Endothelial cell of umbilical vein (primary cell): ENCODE measurements around the gene FPGS. TPM values are rescaled to one million over a fixed set of nuclear protein-coding genes. Genes with fewer than 3 reads are reported as not detected.

Experiments
- BruUV-seq: library from RNA; stranded (reverse); fragments of 400-500 nt; replicated peaks from 2 replicates; lab custom pipeline; 2021; lab: Mats Ljungman, UMichigan
- CTCF ChIA-PET: fragments of 300-600, 350-600 bp; sonication (Branson Sonifier 250); formaldehyde crosslinking; loops from one replicate; lab custom pipeline; 2021; ENCODE audit warnings: antibody characterized with exemption, inconsistent platforms; lab: Charles Lee
- POLR2A ChIA-PET: fragments of 300-600, 350-600 bp; sonication (Branson Sonifier 250); formaldehyde crosslinking; loops from one replicate; lab custom pipeline; 2021; ENCODE audit warnings: antibody characterized with exemption, inconsistent platforms; lab: Charles Lee
- DNase-seq: peaks from one replicate; pipeline ENCODE4 v3.0.0-alpha.2; 2011; ENCODE audit warnings: low read depth, low spot score
- FAIRE-seq: peaks from 2 replicates; lab custom pipeline; 2011; peaks lifted over from hg19 to GRCh38; lab: Jason Lieb, UNC
- H2AFZ ChIP-seq: 2 replicates; pipeline ENCODE4 v1.6.0; 2012; ENCODE audit warnings: low read depth, low read length, control low read depth, inconsistent platforms
- H3K27ac ChIP-seq: 2 replicates; pipeline ENCODE4 v1.5.1; 2011; ENCODE audit warnings: low read depth, mild to moderate bottlenecking, control low read depth, low read length, moderate library complexity; ENCODE audit not compliant: insufficient read depth
- H3K27me3 ChIP-seq, 2 experiments: 2 replicates each; pipeline versions ENCODE4 v1.6.0 to v1.6.1; 2011; ENCODE audit warnings: low read length in 2 of 2, mixed read lengths in 1 of 2; ENCODE audit not compliant: control insufficient read depth in 2 of 2, insufficient read depth in 2 of 2
- H3K36me3 ChIP-seq, 2 experiments: 2 replicates in 1 of 2; 3 replicates in 1 of 2; pipeline ENCODE4 v1.5.1; 2011; ENCODE audit warnings: low read length in 2 of 2, mild to moderate bottlenecking in 1 of 2, moderate library complexity in 1 of 2; ENCODE audit not compliant: control insufficient read depth in 2 of 2, insufficient read depth in 2 of 2; ENCODE audit errors: extremely low read depth in 1 of 2
- H3K4me1 ChIP-seq: 3 replicates; pipeline ENCODE4 v1.5.1; 2011; ENCODE audit warnings: mild to moderate bottlenecking, low read length; ENCODE audit not compliant: control insufficient read depth, insufficient read depth; ENCODE audit errors: extremely low read depth
- H3K4me2 ChIP-seq: 2 replicates; pipeline ENCODE4 v1.6.1; 2011; ENCODE audit warnings: low read length, control low read depth, mixed read lengths; ENCODE audit not compliant: insufficient read depth
- H3K4me3 ChIP-seq, 3 experiments: fragments of 200-600 bp in 1 of 3; sonication (generic), shearing (Covaris generic) in 1 of 3; replicated peaks in 1 of 3; 2 replicates each; pipeline ENCODE4 v1.5.1; 2011 to 2016; ENCODE audit warnings: control low read depth in 3 of 3, low read length in 3 of 3, mild to moderate bottlenecking in 2 of 3, inconsistent platforms in 1 of 3, low read depth in 1 of 3, moderate library complexity in 1 of 3; ENCODE audit not compliant: insufficient read depth in 1 of 3
- H3K79me2 ChIP-seq: 2 replicates; pipeline ENCODE4 v1.6.0; 2012; ENCODE audit warnings: low read length, inconsistent platforms; ENCODE audit not compliant: control insufficient read depth, insufficient read depth
- H3K9ac ChIP-seq: replicated peaks from 2 replicates; pipeline ENCODE3; 2011; ENCODE audit warnings: low read length, control low read depth; ENCODE audit not compliant: insufficient read depth; ENCODE audit errors: extremely low read depth
- H3K9me1 ChIP-seq: replicated peaks from 3 replicates; pipeline ENCODE4 v1.6.0; 2011; ENCODE audit warnings: mild to moderate bottlenecking, low read length; ENCODE audit not compliant: control insufficient read depth, insufficient read depth; ENCODE audit errors: extremely low read depth
- H3K9me3 ChIP-seq: replicated peaks from 2 replicates; pipeline ENCODE4 v1.5.1; 2012; ENCODE audit warnings: low read length, inconsistent platforms; ENCODE audit not compliant: control insufficient read depth, insufficient read depth
- H4K20me1 ChIP-seq: replicated peaks from 2 replicates; pipeline ENCODE3; 2011; ENCODE audit warnings: mild to moderate bottlenecking, low read length; ENCODE audit not compliant: control insufficient read depth, insufficient read depth; ENCODE audit errors: extremely low read depth
- EZH2 ChIP-seq: IDR thresholded peaks from 2 replicates; pipeline ENCODE4 v1.6.1; 2012; ENCODE audit warnings: borderline replicate concordance, low read depth, mild to moderate bottlenecking, moderate library complexity, low read length, inconsistent platforms; ENCODE audit not compliant: severe bottlenecking
- GATA2 ChIP-seq: IDR thresholded peaks from 2 replicates; pipeline ENCODE4 v1.7.0; 2011; ENCODE audit warnings: low read depth, mild to moderate bottlenecking, moderate library complexity, mixed read lengths, low read length; ENCODE audit not compliant: insufficient read length, insufficient read depth
- JUN ChIP-seq: IDR thresholded peaks from 2 replicates; pipeline ENCODE4 v1.6.1; 2011; ENCODE audit warnings: borderline replicate concordance, low read depth; ENCODE audit not compliant: insufficient read length, insufficient read depth
- MYC ChIP-seq: IDR thresholded peaks from one replicate; pipeline ENCODE4 v1.6.1; 2011; ENCODE audit warnings: mild to moderate bottlenecking, low read depth, low read length
- POLR2AphosphoS5 ChIP-seq: IDR thresholded peaks from 2 replicates; pipeline ENCODE4 v1.6.1; 2012; ENCODE audit warnings: low read depth, mild to moderate bottlenecking, control low read depth, low read length, moderate library complexity; ENCODE audit not compliant: insufficient read depth
- dilution Hi-C: fragments of 300-500 bp; cut with MboI; formaldehyde crosslinking; loops from one replicate; pipeline ENCODE4 v1.15.0; 2019; ENCODE audit warnings: low sequenced_read_pairs; ENCODE audit not compliant: extremely low pct_ligation_motif_present
- intact Hi-C: fragments of 100-400 bp; cut with micrococcal nuclease; formaldehyde crosslinking; loops from one replicate; pipeline ENCODE4 v1.10.0; 2022
- polyA plus RNA-seq, 4 experiments: library from polyadenylated mRNA; depleted of rRNA in 3 of 4; stranded (reverse) in 3 of 4; unstranded in 1 of 4; fragments of >200 nt; gene quantifications; 2 replicates each; pipeline versions ENCODE4 v1.2.1 to v1.2.3, GENCODE V29; 2011 to 2012; ENCODE audit warnings: missing spikeins in 1 of 4
- total RNA-seq: library from RNA; stranded (reverse); gene quantifications from 2 replicates; pipeline ENCODE4 v1.2.3, GENCODE V29; 2021
- TF ChIP-seq, protein P1 (sequence below): IDR thresholded peaks from 2 replicates; pipeline ENCODE4 v1.6.1; 2011; ENCODE audit not compliant: insufficient read depth, insufficient read length

The FPGS gene
- total and polyA plus RNA-seq, 2 donors (not counting 3 experiments of a cell fraction or from before 2014, with no cell fraction given), result 77.7 to 90.2 TPM

DNA sequence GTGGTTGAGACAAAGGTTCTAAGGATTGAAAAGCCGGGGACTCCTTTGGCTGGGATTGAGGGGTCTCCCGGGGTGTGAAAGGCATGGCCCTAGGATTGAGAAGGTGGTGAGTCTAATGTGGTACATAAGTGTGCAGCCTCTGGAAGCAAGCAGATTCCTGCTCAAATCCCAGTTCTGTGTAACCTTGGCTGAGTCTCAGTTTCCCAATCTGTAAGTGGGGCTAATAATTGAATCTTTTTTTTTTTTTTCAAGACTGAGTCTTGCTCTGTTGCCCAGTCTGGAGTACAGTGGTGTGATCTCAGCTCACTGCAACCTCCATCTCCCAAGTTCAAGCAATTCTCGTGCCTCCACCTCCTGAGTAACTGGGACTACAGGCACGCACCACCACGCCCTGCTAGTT lies 30.1 kb upstream of the FPGS start:
- CTCF ChIA-PET, result interaction anchor here (0.9 to 3.7 kb wide), 4 partner anchors 9 to 97 kb away, joined by 3 to 30 read pairs (median 3); partner anchors contain the start of gene TOR2A
- dilution Hi-C loops, result no loop called here
- no peak for DNase-seq

GRCh38 chr9:127773272-127773671 lies 29.4 kb upstream of the FPGS start:
- Histone ChIP-seq H3K9me1 (no peaks in the 10 kb centered on the region), H3K4me1 (peaks cover 19% of the 10 kb centered on the region), H3K9ac (no peak overlapping the region), H3K27ac (no peak overlapping the region), H4K20me1 (no peaks in the 10 kb centered on the region), H3K4me3 (no peak overlapping the region), H2AFZ (no peak overlapping the region), H3K9me3 (no peaks in the 10 kb centered on the region), H3K4me2 (no peak overlapping the region), H3K36me3 (no peaks in the 10 kb centered on the region), H3K79me2 (peaks cover 23% of the 10 kb centered on the region), H3K27me3 (no peaks in the 10 kb centered on the region)
- intact Hi-C loops, result no loop called here
- DNase-seq (no peak), FAIRE-seq (no peak)
- BruUV-seq, result no TSS peak
- POLR2A ChIA-PET, result no interaction called here
- CTCF ChIA-PET, result interaction anchor here (0.9 to 1.3 kb wide), 3 partner anchors 10 to 97 kb away, joined by 3 read pairs; no protein-coding TSS in a partner anchor
- dilution Hi-C loops, result no loop called here
- TF ChIP-seq JUN (no peak), MYC (no peak)
- TF ChIP-seq, protein P1, sequence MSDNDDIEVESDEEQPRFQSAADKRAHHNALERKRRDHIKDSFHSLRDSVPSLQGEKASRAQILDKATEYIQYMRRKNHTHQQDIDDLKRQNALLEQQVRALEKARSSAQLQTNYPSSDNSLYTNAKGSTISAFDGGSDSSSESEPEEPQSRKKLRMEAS, result no peak

More for the DNA sequence above, 30.1 kb upstream of the FPGS start:
- H4K20me1 ChIP-seq, result no peaks in the 10 kb centered on the region
- H3K27me3 ChIP-seq, result no peaks in the 10 kb centered on the region
- intact Hi-C loops, result no loop called here
- no peaks in the 10 kb centered on the region for H3K9me3 ChIP-seq
- no peak overlapping the region for H3K4me3 ChIP-seq
- H3K9ac ChIP-seq, result no peak overlapping the region
- no peak for FAIRE-seq
- no peak overlapping the region for H3K4me2 ChIP-seq
- POLR2A ChIA-PET, result interaction anchor here (0.6 to 2.8 kb wide), 2 partner anchors 11 to 13 kb away, joined by 4 to 18 read pairs; no protein-coding TSS in a partner anchor
- TF ChIP-seq EZH2 (no peak), GATA2 (no peak), JUN (no peak), POLR2AphosphoS5 (no peak)
- H3K36me3 ChIP-seq, result no peaks in the 10 kb centered on the region
- no peak overlapping the region for H2AFZ ChIP-seq
- peaks cover 26% of the 10 kb centered on the region for H3K4me1 ChIP-seq
- no peaks in the 10 kb centered on the region for H3K9me1 ChIP-seq
- H3K27ac ChIP-seq, result no peak overlapping the region
- no TSS peak for BruUV-seq
- peaks cover 30% of the 10 kb centered on the region for H3K79me2 ChIP-seq
